ENCODE results near the gene DDX1. TPM values are rescaled to one million over a fixed set of nuclear protein-coding genes. Genes with fewer than 3 reads are reported as not detected.

Gene DDX1
- total RNA-seq, 2 donors from 2014 or later = 39.0 to 50.7 TPM

DNA sequence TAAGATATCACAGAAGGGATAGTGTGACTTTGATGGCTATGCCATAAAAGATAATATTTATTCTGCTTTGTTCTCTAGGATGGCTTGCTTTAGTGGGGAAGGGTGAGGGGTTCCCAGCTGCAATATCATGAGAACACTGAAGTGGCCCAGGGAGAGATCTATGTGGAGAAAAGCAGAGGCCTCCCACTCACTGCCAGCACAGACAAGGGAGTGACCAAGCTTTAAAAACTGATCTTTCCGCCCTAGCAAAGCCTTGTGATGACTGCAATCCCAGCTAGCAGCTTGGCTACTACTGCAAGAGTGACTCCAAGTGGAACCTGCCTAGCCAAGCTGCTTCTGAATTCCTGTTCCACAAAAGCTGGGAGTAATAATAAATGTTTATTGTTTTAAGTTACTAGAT lies 7.8 kb upstream of the DDX1 start:
- no peak overlapping the region for H3K4me3 ChIP-seq
- TF ChIP-seq POLR2A (IDR thresholded peaks at IDR 0.05) (no peak), POLR2AphosphoS5 (IDR thresholded peaks at IDR 0.05) (no peak)
- TF ChIP-seq, protein P1, sequence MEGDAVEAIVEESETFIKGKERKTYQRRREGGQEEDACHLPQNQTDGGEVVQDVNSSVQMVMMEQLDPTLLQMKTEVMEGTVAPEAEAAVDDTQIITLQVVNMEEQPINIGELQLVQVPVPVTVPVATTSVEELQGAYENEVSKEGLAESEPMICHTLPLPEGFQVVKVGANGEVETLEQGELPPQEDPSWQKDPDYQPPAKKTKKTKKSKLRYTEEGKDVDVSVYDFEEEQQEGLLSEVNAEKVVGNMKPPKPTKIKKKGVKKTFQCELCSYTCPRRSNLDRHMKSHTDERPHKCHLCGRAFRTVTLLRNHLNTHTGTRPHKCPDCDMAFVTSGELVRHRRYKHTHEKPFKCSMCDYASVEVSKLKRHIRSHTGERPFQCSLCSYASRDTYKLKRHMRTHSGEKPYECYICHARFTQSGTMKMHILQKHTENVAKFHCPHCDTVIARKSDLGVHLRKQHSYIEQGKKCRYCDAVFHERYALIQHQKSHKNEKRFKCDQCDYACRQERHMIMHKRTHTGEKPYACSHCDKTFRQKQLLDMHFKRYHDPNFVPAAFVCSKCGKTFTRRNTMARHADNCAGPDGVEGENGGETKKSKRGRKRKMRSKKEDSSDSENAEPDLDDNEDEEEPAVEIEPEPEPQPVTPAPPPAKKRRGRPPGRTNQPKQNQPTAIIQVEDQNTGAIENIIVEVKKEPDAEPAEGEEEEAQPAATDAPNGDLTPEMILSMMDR (IDR thresholded peaks at IDR 0.05) = no peak
- H3K27ac ChIP-seq = no peak overlapping the region
- no peaks in the 10 kb centered on the region for H3K9me3 ChIP-seq
- intact Hi-C loops (cut with DNase I) = no loop called here
- 71% methylated on average over 1 of the region's 1 CpG for WGBS
- H3K36me3 ChIP-seq = no peaks in the 10 kb centered on the region
- H3K4me1 ChIP-seq (replicated peaks) = no peaks in the 10 kb centered on the region
- no peaks in the 10 kb centered on the region for H3K27me3 ChIP-seq (replicated peaks; ENCODE audit: insufficient read depth)
- DNase-seq (ENCODE audit: low spot score) = no peak

DNA sequence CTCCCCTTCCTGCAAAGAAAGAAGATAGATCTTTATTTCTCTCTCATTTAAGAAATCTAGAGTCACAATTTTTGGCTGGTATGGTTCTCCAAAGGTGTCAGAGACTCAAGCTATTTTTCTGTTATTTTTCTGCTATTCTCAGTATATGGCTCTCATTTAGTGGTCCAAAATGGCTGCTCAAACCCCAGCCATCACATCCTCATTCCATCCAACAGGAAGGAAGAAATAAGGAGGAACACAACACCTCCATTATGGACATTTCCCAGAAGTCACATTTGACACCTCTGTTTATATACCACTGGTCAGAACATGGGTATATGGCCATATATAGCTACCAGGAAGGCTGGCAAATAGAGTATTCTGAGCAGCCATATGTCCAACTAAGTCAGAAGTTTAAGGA lies 7.4 kb upstream of the DDX1 start:
- Histone ChIP-seq H3K4me1 (replicated peaks) (no peaks in the 10 kb centered on the region), H3K27me3 (replicated peaks; ENCODE audit: insufficient read depth) (no peaks in the 10 kb centered on the region), H3K36me3 (no peaks in the 10 kb centered on the region), H3K4me3 (no peak overlapping the region), H3K27ac (no peak overlapping the region), H3K9me3 (no peaks in the 10 kb centered on the region)
- no peak for DNase-seq (ENCODE audit: low spot score)
- intact Hi-C loops (cut with DNase I) = no loop called here
- TF ChIP-seq POLR2AphosphoS5 (IDR thresholded peaks at IDR 0.05) = no peak
- TF ChIP-seq POLR2A (IDR thresholded peaks at IDR 0.05) = no peak
- TF ChIP-seq, protein P1 (IDR thresholded peaks at IDR 0.05) = no peak

DNA sequence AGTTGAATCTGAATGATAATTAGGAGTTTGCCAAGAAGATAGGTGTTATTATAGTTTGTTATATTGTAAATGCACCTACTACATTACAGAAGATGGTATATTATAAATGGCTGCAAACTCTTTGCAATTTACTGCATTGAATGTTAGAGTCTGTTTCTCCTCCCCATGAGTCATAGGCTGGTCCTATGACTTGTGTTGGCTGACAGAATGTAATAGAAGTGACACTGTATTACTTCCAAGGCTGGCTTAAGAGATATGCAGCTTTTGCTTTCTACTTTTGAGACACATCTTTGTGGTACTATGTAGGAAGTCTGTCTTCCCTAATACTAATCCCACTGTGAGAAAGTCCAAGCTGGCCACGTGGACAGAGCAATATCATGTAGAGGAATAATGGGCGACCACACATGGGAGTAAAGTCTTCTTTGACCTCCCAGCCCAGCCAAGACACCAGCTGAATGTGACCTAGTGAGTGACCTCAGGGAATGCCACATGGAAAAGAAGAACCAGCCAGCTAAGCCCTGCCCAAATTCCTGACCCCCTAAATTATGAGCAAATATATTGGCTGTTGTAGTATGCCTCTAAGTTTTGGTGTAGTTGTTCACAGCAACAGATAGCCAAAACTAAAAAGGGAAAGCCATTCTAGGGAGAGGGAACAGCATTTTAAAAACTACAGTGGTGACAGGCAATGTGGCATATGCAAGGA lies 6.8 kb upstream of the DDX1 start:
- Histone ChIP-seq H3K4me1 (replicated peaks) (no peaks in the 10 kb centered on the region), H3K27me3 (replicated peaks; ENCODE audit: insufficient read depth) (no peaks in the 10 kb centered on the region), H3K27ac (no peak overlapping the region), H3K4me3 (no peak overlapping the region), H3K36me3 (no peaks in the 10 kb centered on the region), H3K9me3 (no peaks in the 10 kb centered on the region)
- DNase-seq (ENCODE audit: low spot score) = no peak
- intact Hi-C loops (cut with DNase I) = no loop called here
- no peak for TF ChIP-seq POLR2AphosphoS5 (IDR thresholded peaks at IDR 0.05)
- TF ChIP-seq POLR2A (IDR thresholded peaks at IDR 0.05) = no peak
- TF ChIP-seq, protein P1 (IDR thresholded peaks at IDR 0.05) = no peak
- 83% methylated on average over 2 of the region's 2 CpGs for WGBS

DNA sequence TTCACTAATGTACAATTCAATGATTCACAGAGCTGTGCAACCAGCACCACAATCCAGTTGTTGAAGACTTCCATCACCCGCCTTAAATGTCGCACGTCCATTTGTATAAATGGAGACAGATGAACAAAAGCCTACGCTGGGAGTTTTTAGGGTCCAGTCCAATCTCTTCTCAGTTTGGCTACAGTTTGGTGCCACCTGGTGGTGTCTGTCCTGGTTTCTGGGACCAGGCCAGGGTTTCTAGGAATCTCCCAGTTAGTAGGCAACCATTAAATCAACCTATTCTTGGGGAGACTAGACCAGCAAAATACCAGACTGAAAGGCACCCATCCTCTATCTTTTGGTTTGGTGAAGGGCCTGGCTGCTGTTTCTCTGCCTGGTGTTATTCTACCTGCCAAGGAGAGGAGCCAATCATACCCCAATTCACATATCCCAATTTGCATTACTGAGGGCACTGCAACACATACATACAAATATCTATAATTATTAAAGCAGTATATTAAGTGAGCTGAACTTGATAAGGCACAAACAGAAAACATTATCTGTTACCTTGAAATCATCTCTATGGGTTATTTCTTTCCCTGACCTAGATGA lies 3.2 kb upstream of the DDX1 start:
- DNase-seq (ENCODE audit: low spot score) = peak; percentile 44
- TF ChIP-seq, protein P1 (IDR thresholded peaks at IDR 0.05) = peak; percentile 31 to 60 (median 42)
- TF ChIP-seq POLR2AphosphoS5 (IDR thresholded peaks at IDR 0.05) (peak; percentile 21), POLR2A (IDR thresholded peaks at IDR 0.05) (no peak)
- WGBS = 27% methylated on average over 4 of the region's 4 CpGs
- H3K36me3 ChIP-seq = no peaks in the 10 kb centered on the region
- H3K9me3 ChIP-seq = no peaks in the 10 kb centered on the region
- H3K27ac ChIP-seq = no peak overlapping the region
- no peaks in the 10 kb centered on the region for H3K27me3 ChIP-seq (replicated peaks; ENCODE audit: insufficient read depth)
- H3K4me1 ChIP-seq (replicated peaks) = peaks cover 3% of the 10 kb centered on the region
- no peak overlapping the region for H3K4me3 ChIP-seq
- intact Hi-C loops (cut with DNase I) = no loop called here

DNA sequence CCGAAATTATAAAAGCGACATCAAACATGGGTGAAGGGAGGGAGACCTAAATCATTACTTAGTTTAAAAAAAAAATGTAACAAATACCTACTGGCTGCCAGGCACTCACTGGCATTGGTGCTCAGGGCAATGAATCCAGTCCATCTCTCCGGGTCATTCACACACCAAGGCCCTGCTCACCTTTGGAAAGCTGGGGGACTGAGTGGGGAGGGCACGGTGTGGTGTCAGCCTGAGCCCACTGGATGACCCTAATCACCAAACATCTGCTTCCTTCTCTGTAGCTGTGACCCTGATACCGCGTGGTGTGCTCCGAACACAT lies 336 bp upstream of the DDX1 start:
- Histone ChIP-seq H3K36me3 (no peaks in the 10 kb centered on the region), H3K27me3 (replicated peaks; ENCODE audit: insufficient read depth) (no peaks in the 10 kb centered on the region), H3K4me1 (replicated peaks) (peaks cover 3% of the 10 kb centered on the region), H3K27ac (peak overlapping the region; percentile 84 to 92), H3K9me3 (no peaks in the 10 kb centered on the region), H3K4me3 (peak overlapping the region; percentile 94 to 95)
- TF ChIP-seq POLR2AphosphoS5 (IDR thresholded peaks at IDR 0.05) = no peak
- TF ChIP-seq POLR2A (IDR thresholded peaks at IDR 0.05) = no peak
- TF ChIP-seq, protein P1 (IDR thresholded peaks at IDR 0.05) = no peak
- DNase-seq (ENCODE audit: low spot score) = no peak
- WGBS = 14% methylated on average over 7 of the region's 7 CpGs
- intact Hi-C loops (cut with DNase I) = no loop called here
